Hindlimb muscle (tissue), 1 donor: ENCODE data around the gene NBEA. TPM values are rescaled to one million over a fixed set of nuclear protein-coding genes. Genes with fewer than 3 reads are reported as not detected.
"Not testable (repeated sequence)": the region's sequence is repeated elsewhere in the genome, so short reads cannot be mapped to it uniquely, and the experiment has no call there.

ENCODE experiments used
- DNase-seq: peaks from one replicate; pipeline ENCODE4 v3.0.0-alpha.2; 2013
- polyA plus RNA-seq: library from polyadenylated mRNA; unstranded; fragments of 120-200 nt; gene quantifications from one replicate; pipeline ENCODE4 v1.2.1, GENCODE V29; 2013; ENCODE audit not compliant: insufficient read length

NBEA gene
- polyA plus RNA-seq, 1 donor: 17.3 TPM

- DNase-seq: no peak
Measured at GRCh38 chr13:35093356-35093755, 151.3 kb downstream of the NBEA start.

- DNase-seq: not testable (repeated sequence)
Measured at GRCh38 chr13:35106771-35107170, 164.7 kb downstream of the NBEA start.

GRCh38 chr13:35107535-35107934 is 165.5 kb downstream of the NBEA start:
- DNase-seq: no peak

- DNase-seq: not testable (repeated sequence)
Measured at GRCh38 chr13:35113612-35114011, 171.5 kb downstream of the NBEA start.

GRCh38 chr13:35127466-35127865 is 185.4 kb downstream of the NBEA start:
- no peak for DNase-seq

- DNase-seq: no peak
Measured at GRCh38 chr13:35129500-35129899, 187.4 kb downstream of the NBEA start.

- DNase-seq: no peak
Measured at GRCh38 chr13:35131471-35131870, 189.4 kb downstream of the NBEA start.

- no peak for DNase-seq
Measured at GRCh38 chr13:35136585-35136984, 194.5 kb downstream of the NBEA start.

GRCh38 chr13:35139591-35139990 is 197.5 kb downstream of the NBEA start:
- no peak for DNase-seq

GRCh38 chr13:35140321-35140720 is 198.3 kb downstream of the NBEA start:
- DNase-seq: no peak

- DNase-seq: peak; percentile 31
Measured at GRCh38 chr13:35140831-35141230, 198.8 kb downstream of the NBEA start.

GRCh38 chr13:35143123-35143522 is 201.1 kb downstream of the NBEA start:
- no peak for DNase-seq

GRCh38 chr13:35144166-35144890 is 202.3 kb downstream of the NBEA start:
- DNase-seq: no peak

- DNase-seq: no peak
Measured at GRCh38 chr13:35146686-35147085, 204.6 kb downstream of the NBEA start.

- DNase-seq: peak; percentile 64
Measured at GRCh38 chr13:35157143-35157755, 215.2 kb downstream of the NBEA start.

GRCh38 chr13:35159041-35159440 is 217.0 kb downstream of the NBEA start:
- DNase-seq: no peak

GRCh38 chr13:35160896-35161295 is 218.8 kb downstream of the NBEA start:
- DNase-seq: no peak

- no peak for DNase-seq
Measured at GRCh38 chr13:35162420-35162819, 220.3 kb downstream of the NBEA start.

- DNase-seq: no peak
Measured at GRCh38 chr13:35163674-35164073, 221.6 kb downstream of the NBEA start.

GRCh38 chr13:35164324-35164932 is 222.4 kb downstream of the NBEA start:
- peak; percentile 25 for DNase-seq

- DNase-seq: no peak
Measured at GRCh38 chr13:35165205-35165604, 223.1 kb downstream of the NBEA start.

- DNase-seq: no peak
Measured at GRCh38 chr13:35179494-35179893, 237.4 kb downstream of the NBEA start.

- no peak for DNase-seq
Measured at GRCh38 chr13:35179920-35180663, 238.0 kb downstream of the NBEA start.
